ENCODE results near the gene SWSAP1. TPM values are rescaled to one million over a fixed set of nuclear protein-coding genes. Genes with fewer than 3 reads are reported as not detected.
A peak's percentile ranks its signal among the peaks of the same experiment; 100 is the strongest.

Gene SWSAP1
- total and polyA plus RNA-seq, 8 donors = 0.37 to 4.1 (median 3.2) TPM; not detected in 3

DNA sequence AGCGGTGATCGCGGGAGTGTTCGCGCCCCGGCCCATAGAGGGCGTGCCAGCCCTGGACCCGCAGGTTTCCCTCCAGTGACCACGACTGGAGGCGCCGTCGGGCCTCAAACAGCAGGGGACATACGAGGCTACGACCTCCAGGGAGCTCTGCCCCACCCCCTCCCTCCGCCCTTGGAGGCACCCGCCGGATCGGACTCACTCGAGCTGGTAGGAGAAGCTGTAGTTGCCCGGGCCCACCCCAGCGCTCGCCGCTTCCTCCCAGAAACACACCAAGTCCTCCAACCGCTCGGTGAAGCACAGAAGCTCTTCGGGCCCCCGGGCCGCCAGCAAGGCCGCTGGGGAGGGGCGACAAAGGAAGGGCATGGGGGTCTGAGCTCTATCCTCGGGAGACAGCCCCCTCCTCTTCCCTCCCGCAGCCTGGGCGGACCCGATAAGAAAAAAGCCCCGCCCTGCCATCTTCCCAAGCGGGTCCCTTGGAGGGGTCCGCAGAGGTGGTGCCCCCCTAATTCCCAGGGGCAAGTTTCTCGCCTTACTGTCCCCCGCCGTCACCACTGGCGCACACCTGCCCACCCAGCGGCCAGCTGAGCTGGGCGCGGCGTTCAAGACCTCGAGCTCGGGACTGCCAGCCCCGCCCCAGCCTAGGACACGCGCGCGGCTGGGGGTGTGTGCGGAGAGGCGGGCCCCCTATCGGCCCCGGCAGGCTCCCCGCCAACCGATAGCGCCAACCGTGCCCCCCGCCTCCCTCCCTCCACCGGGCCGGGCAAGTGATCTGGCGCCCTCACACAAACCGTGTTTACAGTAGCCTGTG is 8.6 kb downstream of the SWSAP1 start:
- H3K4me1 ChIP-seq = peaks cover 32 to 70% (median 54%) of the 10 kb centered on the region in 4 donors
- H3K27ac ChIP-seq = peak overlapping the region; percentile 52 to 78 (median 70)
- H3K4me3 ChIP-seq = peak overlapping the region; percentile 40 to 58 (median 43)
- TF ChIP-seq CTCF (IDR thresholded peaks at IDR 0.05) = peak in 5 of 7 experiments; percentile 46 to 64 (median 52)
- no peak for TF ChIP-seq EP300 (IDR thresholded peaks at IDR 0.05)
- intact Hi-C loops (cut with DNase I; ENCODE audit: low total_unique reads) = no loop called here
- H3K9me3 ChIP-seq = no peaks in the 10 kb centered on the region
- DNase-seq = peak; percentile 71 to 89
- peaks cover 0 to 3% (median 0%) of the 10 kb centered on the region in 4 donors for H3K36me3 ChIP-seq
- 1 to 2% (median 1%) methylated on average over 24 to 65 of the region's 65 CpGs for WGBS, 5 donors
- H3K27me3 ChIP-seq = peaks cover 0 to 26% (median 0%) of the 10 kb centered on the region in 3 donors

DNA sequence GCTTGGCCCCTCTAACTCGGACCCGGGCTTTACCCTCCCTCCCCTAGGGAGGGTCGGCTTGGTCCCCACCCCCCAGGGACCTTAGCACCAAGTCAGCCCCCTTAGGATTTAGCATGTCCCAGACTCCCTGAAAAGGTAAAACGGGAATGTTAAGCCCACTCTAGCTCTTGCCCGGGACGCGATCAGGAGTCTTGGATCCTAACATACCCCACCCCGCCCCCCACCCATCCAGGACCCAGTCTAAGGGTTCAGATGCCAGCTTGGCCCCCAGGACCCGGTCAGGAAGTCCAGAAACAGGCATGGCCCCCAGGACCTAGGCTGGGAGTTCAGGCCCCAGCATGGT is 9.2 kb downstream of the SWSAP1 start:
- Histone ChIP-seq H3K9me3 (no peaks in the 10 kb centered on the region), H3K27ac (peak overlapping the region; percentile 52 to 78 (median 70)), H3K4me1 (peaks cover 28 to 64% (median 48%) of the 10 kb centered on the region in 4 donors), H3K27me3 (peaks cover 0 to 26% (median 0%) of the 10 kb centered on the region in 3 donors), H3K4me3 (peak overlapping the region; percentile 40 to 58 (median 43)), H3K36me3 (no peaks in the 10 kb centered on the region)
- intact Hi-C loops (cut with DNase I; ENCODE audit: low total_unique reads) = no loop called here
- TF ChIP-seq EP300 (IDR thresholded peaks at IDR 0.05) = no peak
- TF ChIP-seq CTCF (IDR thresholded peaks at IDR 0.05) = no peak
- TF ChIP-seq POLR2A (IDR thresholded peaks at IDR 0.05) = no peak
- TF ChIP-seq POLR2AphosphoS5 (IDR thresholded peaks at IDR 0.05) = no peak
- WGBS, 5 donors = 0 to 7% (median 0%) methylated on average over 4 to 9 of the region's 9 CpGs
- no peak for DNase-seq

DNA sequence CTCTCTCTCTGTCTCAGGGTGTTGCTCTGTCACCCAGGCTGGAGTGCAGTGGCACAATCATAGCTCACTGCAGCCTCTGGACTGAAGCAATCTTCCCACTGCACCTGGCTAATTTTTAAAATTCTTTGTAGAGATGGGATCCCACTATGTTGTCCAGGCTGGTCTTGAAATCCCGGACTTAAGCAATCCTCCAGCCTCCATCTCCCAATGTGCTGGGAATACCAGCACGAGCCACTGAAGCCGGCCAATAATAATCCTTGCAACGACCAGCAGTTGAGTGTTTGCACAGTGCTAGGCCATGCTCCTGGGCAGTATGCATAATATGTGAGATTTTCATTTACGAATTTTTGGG is 10.3 kb downstream of the SWSAP1 start:
- peaks cover 28 to 53% (median 44%) of the 10 kb centered on the region in 4 donors for H3K4me1 ChIP-seq
- H3K27me3 ChIP-seq = peaks cover 0 to 26% (median 0%) of the 10 kb centered on the region in 3 donors
- H3K36me3 ChIP-seq = no peaks in the 10 kb centered on the region
- H3K4me3 ChIP-seq = no peak overlapping the region
- intact Hi-C loops (cut with DNase I; ENCODE audit: low total_unique reads) = no loop called here
- 70 to 82% (median 75%) methylated on average over 5 of the region's 5 CpGs for WGBS, 5 donors
- peak overlapping the region in 1 of 5 donors; percentile 71 for H3K27ac ChIP-seq
- no peaks in the 10 kb centered on the region for H3K9me3 ChIP-seq
- TF ChIP-seq CTCF (IDR thresholded peaks at IDR 0.05) = no peak
- no peak for TF ChIP-seq EP300 (IDR thresholded peaks at IDR 0.05)
- no peak for DNase-seq

DNA sequence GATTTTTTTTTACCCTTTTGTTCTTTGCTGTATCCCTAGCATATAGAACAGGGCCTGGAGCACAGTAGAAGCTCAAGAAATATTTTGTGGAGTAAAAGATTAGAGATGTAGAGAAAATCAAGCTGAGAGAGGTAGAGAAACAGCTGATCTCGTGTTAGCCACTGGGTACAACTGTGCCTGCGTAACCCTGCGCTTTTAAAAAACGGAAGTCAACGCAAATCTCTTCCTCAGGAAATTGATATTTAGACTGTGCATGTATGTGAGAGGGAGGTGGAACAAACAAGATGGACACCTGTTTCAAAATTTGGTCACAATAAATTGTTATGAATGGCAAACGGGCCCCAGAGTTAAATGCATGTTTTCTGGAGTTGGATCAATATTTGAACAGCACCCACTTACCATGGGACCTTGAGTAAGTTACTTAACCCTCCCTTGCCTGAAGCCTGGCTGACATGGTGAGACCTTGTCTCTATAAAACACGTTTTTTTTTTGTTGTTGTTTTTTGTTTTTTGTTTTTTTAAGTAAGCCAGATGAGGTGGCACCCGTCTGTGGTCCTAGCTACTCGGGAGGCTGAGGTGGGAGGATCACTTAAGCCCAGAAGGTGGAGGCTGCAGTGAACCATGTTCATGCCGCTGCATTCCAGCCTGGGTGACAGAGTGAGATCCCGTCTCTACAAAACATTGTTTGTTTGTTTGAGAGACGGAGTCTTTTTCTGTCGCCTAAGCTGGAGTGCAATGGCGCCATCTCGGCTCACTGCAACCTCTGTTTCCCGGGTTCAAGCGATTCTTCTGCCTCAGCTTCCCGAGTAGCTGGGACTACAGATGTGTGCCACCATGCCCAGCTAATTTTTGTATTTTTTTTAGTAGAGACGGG is 12.9 kb downstream of the SWSAP1 start:
- 65 to 73% (median 66%) methylated on average over 19 of the region's 19 CpGs for WGBS, 5 donors
- Histone ChIP-seq H3K27ac (peak overlapping the region in 1 of 5 donors; percentile 38), H3K27me3 (peaks cover 0 to 19% (median 0%) of the 10 kb centered on the region in 3 donors), H3K4me3 (no peak overlapping the region), H3K9me3 (peaks cover 0 to 6% (median 2%) of the 10 kb centered on the region in 4 donors), H3K36me3 (no peaks in the 10 kb centered on the region), H3K4me1 (peaks cover 19 to 31% (median 23%) of the 10 kb centered on the region in 4 donors)
- no peak for TF ChIP-seq CTCF (IDR thresholded peaks at IDR 0.05)
- TF ChIP-seq POLR2AphosphoS5 (IDR thresholded peaks at IDR 0.05) = no peak
- no peak for TF ChIP-seq EP300 (IDR thresholded peaks at IDR 0.05)
- no peak for TF ChIP-seq POLR2A (IDR thresholded peaks at IDR 0.05)
- intact Hi-C loops (cut with DNase I; ENCODE audit: low total_unique reads) = no loop called here
- peak in 1 of 2 donors; percentile 50 for DNase-seq

Measured in stomach (tissue), 9 donors.